ENCODE measurements around the gene ELF1. TPM values are rescaled to one million over a fixed set of nuclear protein-coding genes. Genes with fewer than 3 reads are reported as not detected.

Gene ELF1
- total RNA-seq, 2 donors from 2014 or later = 36.0 to 44.1 TPM

- peaks cover 26% of the 10 kb centered on the region for H3K4me1 Mint-ChIP-seq
These were observed 43.1 kb upstream of the ELF1 start for GRCh38 chr13:41061914-41062837.

DNA sequence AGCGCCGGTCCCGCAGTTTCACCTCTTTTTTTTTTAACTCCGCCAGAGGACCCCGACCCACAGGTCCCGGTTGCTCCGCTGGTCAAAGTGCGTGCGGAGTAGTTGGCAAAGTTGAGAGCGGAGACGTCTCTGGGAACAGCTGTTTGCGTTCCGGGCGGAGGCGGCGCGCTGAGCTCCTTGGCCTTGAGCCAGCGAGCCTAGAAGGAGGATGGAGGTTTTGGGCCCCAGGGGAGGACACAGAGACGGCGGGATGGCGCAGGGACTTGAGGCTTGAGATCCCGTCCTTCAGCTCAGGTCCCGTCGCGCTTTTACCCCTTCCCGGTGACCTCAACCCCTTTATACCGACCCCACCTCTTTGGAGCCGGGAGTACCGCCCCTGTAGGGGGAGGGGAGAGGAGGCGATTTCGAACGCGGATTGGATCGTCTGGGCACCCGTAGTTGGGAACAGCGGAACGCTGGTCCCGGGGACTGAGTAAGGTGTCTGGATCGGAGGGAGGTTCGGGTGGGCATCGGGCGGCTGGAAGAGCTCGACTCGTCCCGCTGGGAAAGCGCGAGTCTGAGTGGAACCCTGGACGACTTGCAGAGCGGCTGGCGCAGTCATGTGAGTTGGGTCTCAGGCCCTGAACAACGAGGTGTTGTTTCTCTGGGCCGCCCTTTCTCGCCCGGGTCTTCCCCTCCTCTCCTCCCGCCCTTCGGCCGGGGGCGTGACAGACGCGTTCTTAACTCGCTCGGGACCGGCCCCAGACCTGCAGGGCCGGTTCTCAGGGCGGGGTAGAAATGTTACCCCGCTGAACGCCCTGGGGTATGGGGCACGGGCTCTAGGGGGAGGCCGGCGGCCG lies 42.2 kb upstream of the ELF1 start, which contains the start of gene WBP4:
WBP4 (plus strand) TSS at position 435 of the 839 bp plus-strand sequence; CDS start at position 600, 165 bp downstream.
- H3K27ac ChIP-seq (ENCODE audit: low read depth, low read length) = peak within 1 kb of the TSS; percentile 93
- peaks cover 29% of the 10 kb centered on the region for H3K36me3 ChIP-seq (ENCODE audit: control insufficient read depth, insufficient read depth, low read length)
- H3K4me1 ChIP-seq (ENCODE audit: control insufficient read depth, insufficient read depth, low read length) = peaks cover 12% of the 10 kb centered on the region
- WGBS, 2 experiments (ENCODE audit: insufficient coverage in 1 of 2, insufficient read length in 1 of 2) = 0 to 1% methylated on average over 24 to 71 of the region's 71 CpGs
- no peaks in the 10 kb centered on the region for H3K9me3 ChIP-seq (ENCODE audit: control insufficient read depth, low read length)
- peak within 1 kb of the TSS; percentile 83 for H3K9ac ChIP-seq (ENCODE audit: extremely low read depth, low read length, poor library complexity, severe bottlenecking)
- Mint-ChIP-seq H3K9me3 (no peaks in the 10 kb centered on the region), H3K4me3 (peak within 1 kb of the TSS; percentile 98), H3K4me1 (peaks cover 30% of the 10 kb centered on the region), H3K36me3 (ENCODE audit: low read depth) (peaks cover 23% of the 10 kb centered on the region), H3K27ac (peak within 1 kb of the TSS; percentile 100), H3K27me3 (ENCODE audit: insufficient read depth) (no peaks in the 10 kb centered on the region)
- TF ChIP-seq CTCF (conservative IDR thresholded peaks at IDR 0.05) = no peak
- H3K27me3 ChIP-seq (ENCODE audit: control insufficient read depth, insufficient read depth, low read length, poor library complexity, severe bottlenecking) = no peaks in the 10 kb centered on the region
- peak within 1 kb of the TSS; percentile 99 for H3K4me3 ChIP-seq (ENCODE audit: low read length)
- DNase-seq = peak; percentile 98

More at GRCh38 chr13:41061914-41062837, 43.1 kb upstream of the ELF1 start:
- H3K27me3 Mint-ChIP-seq (ENCODE audit: insufficient read depth) = no peaks in the 10 kb centered on the region
- peaks cover 12% of the 10 kb centered on the region for H3K4me1 ChIP-seq (ENCODE audit: control insufficient read depth, insufficient read depth, low read length)
- 8 to 43% methylated on average over 2 to 23 of the region's 24 CpGs for WGBS, 2 experiments (ENCODE audit: insufficient coverage in 1 of 2, insufficient read length in 1 of 2)
- no peaks in the 10 kb centered on the region for H3K27me3 ChIP-seq (ENCODE audit: control insufficient read depth, insufficient read depth, low read length, poor library complexity, severe bottlenecking)
- TF ChIP-seq CTCF (conservative IDR thresholded peaks at IDR 0.05) = no peak
- H3K4me3 ChIP-seq (ENCODE audit: low read length) = peak overlapping the region; percentile 99
- H3K9me3 Mint-ChIP-seq = no peaks in the 10 kb centered on the region
- no peak for DNase-seq
- peak overlapping the region; percentile 98 for H3K4me3 Mint-ChIP-seq
- H3K36me3 Mint-ChIP-seq (ENCODE audit: low read depth) = peaks cover 31% of the 10 kb centered on the region
- H3K9ac ChIP-seq (ENCODE audit: extremely low read depth, low read length, poor library complexity, severe bottlenecking) = peak overlapping the region; percentile 83
- peak overlapping the region; percentile 93 for H3K27ac ChIP-seq (ENCODE audit: low read depth, low read length)
- H3K9me3 ChIP-seq (ENCODE audit: control insufficient read depth, low read length) = no peaks in the 10 kb centered on the region
- peaks cover 38% of the 10 kb centered on the region for H3K36me3 ChIP-seq (ENCODE audit: control insufficient read depth, insufficient read depth, low read length)
- H3K27ac Mint-ChIP-seq = peak overlapping the region; percentile 100

DNA sequence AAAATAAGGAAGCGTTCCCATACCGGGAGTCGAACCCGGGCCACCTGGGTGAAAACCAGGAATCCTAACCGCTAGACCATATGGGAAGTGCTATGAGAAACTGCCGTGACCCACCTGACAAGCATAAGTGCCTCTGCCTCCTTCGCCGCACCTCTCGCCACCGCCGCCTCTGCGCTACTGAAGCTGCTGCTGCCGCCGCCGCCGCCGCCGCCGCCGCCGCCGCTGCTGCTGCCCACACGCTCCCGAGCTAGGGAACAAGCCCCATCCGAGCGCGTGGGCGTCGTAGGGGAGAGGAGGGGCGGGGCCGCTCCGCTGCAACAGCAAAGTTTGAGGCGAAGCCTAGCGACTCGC lies 41.6 kb upstream of the ELF1 start:
- peaks cover 30% of the 10 kb centered on the region for H3K4me1 Mint-ChIP-seq
- peaks cover 12% of the 10 kb centered on the region for H3K4me1 ChIP-seq (ENCODE audit: control insufficient read depth, insufficient read depth, low read length)
- DNase-seq = peak; percentile 91
- no peaks in the 10 kb centered on the region for H3K9me3 ChIP-seq (ENCODE audit: control insufficient read depth, low read length)
- peak overlapping the region; percentile 99 for H3K4me3 ChIP-seq (ENCODE audit: low read length)
- H3K27ac Mint-ChIP-seq = peak overlapping the region; percentile 100
- H3K9me3 Mint-ChIP-seq = no peaks in the 10 kb centered on the region
- peak overlapping the region; percentile 98 for H3K4me3 Mint-ChIP-seq
- H3K27me3 Mint-ChIP-seq (ENCODE audit: insufficient read depth) = no peaks in the 10 kb centered on the region
- peaks cover 19% of the 10 kb centered on the region for H3K36me3 Mint-ChIP-seq (ENCODE audit: low read depth)
- H3K36me3 ChIP-seq (ENCODE audit: control insufficient read depth, insufficient read depth, low read length) = peaks cover 23% of the 10 kb centered on the region
- TF ChIP-seq CTCF (conservative IDR thresholded peaks at IDR 0.05) = no peak
- H3K9ac ChIP-seq (ENCODE audit: extremely low read depth, low read length, poor library complexity, severe bottlenecking) = peak overlapping the region; percentile 83
- H3K27ac ChIP-seq (ENCODE audit: low read depth, low read length) = peak overlapping the region; percentile 93
- WGBS, 2 experiments (ENCODE audit: insufficient coverage in 1 of 2, insufficient read length in 1 of 2) = 0% methylated on average over 11 to 35 of the region's 35 CpGs
- H3K27me3 ChIP-seq (ENCODE audit: control insufficient read depth, insufficient read depth, low read length, poor library complexity, severe bottlenecking) = no peaks in the 10 kb centered on the region
